Natural killer cell (primary cell): ENCODE measurements around the gene MAP3K15. TPM values are rescaled to one million over a fixed set of nuclear protein-coding genes. Genes with fewer than 3 reads are reported as not detected.

ENCODE experiments used
- ATAC-seq, 3 donors: fragments of 150-1000 bp in 2 of 3; fragments of 200-7000 bp in 1 of 3; cut with Tn5 transposase; 1 replicate in 1 of 3; 2 replicates in 2 of 3; pipeline ENCODE4 v1.10.0; 2021; ENCODE audit warnings: mild to moderate bottlenecking in 2 of 3, moderate library complexity in 2 of 3
- DNase-seq, 2 donors: peaks; one replicate each; pipeline versions ENCODE4 v3.0.0 to v3.0.0-alpha.2; 2013 to 2021; ENCODE audit warnings: mixed read lengths in 1 of 2
- H3K27ac ChIP-seq: one replicate; pipeline ENCODE4 v1.5.1; 2013; ENCODE audit warnings: mild to moderate bottlenecking, low read length
- H3K27me3 ChIP-seq: one replicate; pipeline ENCODE4 v1.6.1; 2013; ENCODE audit warnings: low read length; ENCODE audit not compliant: control insufficient read depth, insufficient read depth
- H3K36me3 ChIP-seq: one replicate; pipeline ENCODE4 v1.6.1; 2013; ENCODE audit warnings: low read length; ENCODE audit not compliant: control insufficient read depth, insufficient read depth
- H3K4me1 ChIP-seq: one replicate; pipeline ENCODE4 v1.6.1; 2013; ENCODE audit warnings: low read length; ENCODE audit not compliant: control insufficient read depth, insufficient read depth
- H3K4me3 ChIP-seq: one replicate; pipeline ENCODE4 v1.5.1; 2013; ENCODE audit warnings: low read length
- H3K9me3 ChIP-seq: one replicate; pipeline ENCODE4 v1.6.1; 2013; ENCODE audit warnings: low read length; ENCODE audit not compliant: control insufficient read depth, insufficient read depth
- H3K27ac Mint-ChIP-seq, 2 donors: one replicate each; pipeline ENCODE4 v1.8.0; 2022; ENCODE audit warnings: mild to moderate bottlenecking in 2 of 2, mixed read lengths in 2 of 2, moderate library complexity in 1 of 2
- H3K27me3 Mint-ChIP-seq, 2 donors: one replicate each; pipeline ENCODE4 v1.8.0; 2022; ENCODE audit warnings: low read depth in 2 of 2, mixed read lengths in 2 of 2
- H3K36me3 Mint-ChIP-seq: one replicate; pipeline ENCODE4 v1.8.0; 2022; ENCODE audit warnings: mixed read lengths
- H3K4me1 Mint-ChIP-seq, 2 donors: one replicate each; pipeline ENCODE4 v1.8.0; 2022; ENCODE audit warnings: mixed read lengths in 2 of 2
- H3K4me3 Mint-ChIP-seq: one replicate; pipeline ENCODE4 v1.8.0; 2022; ENCODE audit warnings: mild to moderate bottlenecking, moderate library complexity, mixed read lengths
- H3K9me3 Mint-ChIP-seq, 2 donors: one replicate each; pipeline ENCODE4 v1.8.0; 2022; ENCODE audit warnings: mixed read lengths in 2 of 2
- WGBS: methylation state at CpG from one replicate; pipeline ENCODE4 v1.1.7; 2013; ENCODE audit warnings: missing lambda C conversion rate; ENCODE audit not compliant: insufficient coverage; 5-methylcytosine and 5-hydroxymethylcytosine counted together
- intact Hi-C: fragments of 100-400 bp; cut with micrococcal nuclease; formaldehyde crosslinking; loops from one replicate; pipeline ENCODE4 v1.14.2; 2022
- total RNA-seq, 4 donors: library from RNA; stranded (reverse); fragments of 120-200 nt in 1 of 4; gene quantifications; one replicate each; pipeline versions ENCODE4 v1.2.3 to v1.2.4, GENCODE V29; 2013 to 2022
- TF ChIP-seq, protein P1 (sequence below): fragments of 200-600 bp; IDR thresholded peaks from one replicate; pipeline ENCODE4 v1.8.0; 2022; ENCODE audit warnings: antibody characterized with exemption

Gene MAP3K15
- total RNA-seq, 3 donors from 2014 or later (not counting 1 experiment from before 2014, with no cell fraction given) = 0.18 TPM; not detected in 2

DNA sequence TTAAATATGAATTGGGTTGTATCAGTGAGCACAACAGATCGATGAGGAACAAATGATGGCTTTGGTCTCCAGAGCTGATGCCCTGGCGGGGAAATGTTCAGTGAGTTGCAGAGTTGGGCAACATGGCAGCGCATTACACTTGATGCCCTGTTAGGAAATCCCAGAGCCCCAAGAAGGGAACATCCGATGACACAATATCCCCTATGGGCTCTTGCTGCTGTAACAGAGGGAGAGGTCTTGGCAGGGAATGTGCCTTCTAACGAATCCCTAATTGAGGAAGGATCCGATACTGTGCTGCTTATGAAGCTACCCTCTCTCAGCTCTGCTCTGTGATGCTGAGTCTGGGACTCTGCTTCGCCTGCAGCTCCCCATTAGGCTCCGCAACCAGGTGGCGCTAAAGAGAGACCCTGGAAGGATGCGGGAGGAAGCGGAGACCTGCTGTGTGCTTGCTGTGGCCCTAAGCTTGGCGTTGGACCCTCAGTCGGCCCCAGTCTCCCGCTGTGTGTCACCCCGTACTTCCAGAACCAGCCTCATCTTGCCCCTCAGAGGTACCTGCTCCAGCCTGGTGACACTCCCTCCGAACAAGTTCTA lies 132.7 kb downstream of the MAP3K15 start:
- peak; percentile 69 to 88 (median 77) for ATAC-seq
- Mint-ChIP-seq H3K27me3 (peaks cover 0 to 11% of the 10 kb centered on the region in 2 donors), H3K4me3 (no peak overlapping the region), H3K9me3 (no peaks in the 10 kb centered on the region), H3K36me3 (no peaks in the 10 kb centered on the region), H3K27ac (no peak overlapping the region), H3K4me1 (no peaks in the 10 kb centered on the region)
- no peaks in the 10 kb centered on the region for H3K4me1 ChIP-seq
- TF ChIP-seq, protein P1, sequence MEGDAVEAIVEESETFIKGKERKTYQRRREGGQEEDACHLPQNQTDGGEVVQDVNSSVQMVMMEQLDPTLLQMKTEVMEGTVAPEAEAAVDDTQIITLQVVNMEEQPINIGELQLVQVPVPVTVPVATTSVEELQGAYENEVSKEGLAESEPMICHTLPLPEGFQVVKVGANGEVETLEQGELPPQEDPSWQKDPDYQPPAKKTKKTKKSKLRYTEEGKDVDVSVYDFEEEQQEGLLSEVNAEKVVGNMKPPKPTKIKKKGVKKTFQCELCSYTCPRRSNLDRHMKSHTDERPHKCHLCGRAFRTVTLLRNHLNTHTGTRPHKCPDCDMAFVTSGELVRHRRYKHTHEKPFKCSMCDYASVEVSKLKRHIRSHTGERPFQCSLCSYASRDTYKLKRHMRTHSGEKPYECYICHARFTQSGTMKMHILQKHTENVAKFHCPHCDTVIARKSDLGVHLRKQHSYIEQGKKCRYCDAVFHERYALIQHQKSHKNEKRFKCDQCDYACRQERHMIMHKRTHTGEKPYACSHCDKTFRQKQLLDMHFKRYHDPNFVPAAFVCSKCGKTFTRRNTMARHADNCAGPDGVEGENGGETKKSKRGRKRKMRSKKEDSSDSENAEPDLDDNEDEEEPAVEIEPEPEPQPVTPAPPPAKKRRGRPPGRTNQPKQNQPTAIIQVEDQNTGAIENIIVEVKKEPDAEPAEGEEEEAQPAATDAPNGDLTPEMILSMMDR = peak; percentile 47
- no peak overlapping the region for H3K4me3 ChIP-seq
- intact Hi-C loops = no loop called here
- DNase-seq = peak; percentile 17 to 66
- H3K36me3 ChIP-seq = no peaks in the 10 kb centered on the region
- no peak overlapping the region for H3K27ac ChIP-seq
- no peaks in the 10 kb centered on the region for H3K27me3 ChIP-seq
- H3K9me3 ChIP-seq = no peaks in the 10 kb centered on the region
- 36% methylated on average over 15 of the region's 16 CpGs for WGBS

DNA sequence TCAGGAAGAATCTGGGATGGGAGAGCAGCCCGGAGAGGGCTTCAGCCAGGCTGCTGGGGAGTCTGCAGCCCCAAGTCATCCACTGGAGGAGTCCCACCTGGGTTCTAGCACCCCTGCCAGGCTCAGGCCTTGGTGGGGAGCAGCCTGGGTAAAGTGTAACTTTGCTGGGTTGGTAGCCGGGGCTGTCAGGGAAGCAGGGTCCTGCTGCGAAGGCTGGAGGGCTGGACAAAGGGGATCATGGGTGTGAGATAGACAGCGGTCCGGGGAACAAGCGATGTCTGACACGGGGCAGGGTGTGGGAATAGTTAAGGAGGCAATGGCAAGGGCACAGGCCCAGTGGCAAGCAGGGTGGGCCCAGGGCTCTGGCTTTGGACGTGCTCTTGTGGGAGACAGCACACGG lies 134.0 kb downstream of the MAP3K15 start:
- no peak for ATAC-seq
- H3K27ac Mint-ChIP-seq = no peak overlapping the region
- no peak for DNase-seq
- Histone ChIP-seq H3K9me3 (no peaks in the 10 kb centered on the region), H3K27ac (no peak overlapping the region), H3K36me3 (no peaks in the 10 kb centered on the region), H3K4me1 (no peaks in the 10 kb centered on the region), H3K4me3 (no peak overlapping the region), H3K27me3 (no peaks in the 10 kb centered on the region)
- no peak overlapping the region for H3K4me3 Mint-ChIP-seq
- 93% methylated on average over 9 of the region's 9 CpGs for WGBS
- TF ChIP-seq, protein P1 = no peak
- no peaks in the 10 kb centered on the region for H3K4me1 Mint-ChIP-seq
- no peaks in the 10 kb centered on the region for H3K9me3 Mint-ChIP-seq
- H3K27me3 Mint-ChIP-seq = peaks cover 0 to 11% of the 10 kb centered on the region in 2 donors
- H3K36me3 Mint-ChIP-seq = no peaks in the 10 kb centered on the region
- intact Hi-C loops = no loop called here

DNA sequence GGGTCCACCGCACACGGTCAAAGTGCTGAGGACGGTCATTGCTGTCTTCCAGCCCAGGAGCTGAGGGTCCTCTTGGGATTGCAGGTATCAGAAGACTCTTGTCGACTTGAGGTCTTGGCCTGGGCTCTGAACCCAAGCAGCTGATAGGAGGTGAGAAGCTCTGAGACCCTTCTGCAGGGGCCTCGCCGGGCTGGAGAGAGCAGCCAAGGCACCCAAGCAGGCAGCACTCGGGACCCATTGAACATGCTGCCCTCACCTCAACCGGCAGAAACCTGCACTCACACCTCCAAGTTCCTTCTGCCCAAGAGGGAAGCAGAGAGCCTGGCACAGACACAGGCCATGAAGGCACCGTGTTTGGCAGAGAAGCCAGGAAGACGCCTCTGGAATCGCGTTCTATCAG lies 137.5 kb downstream of the MAP3K15 start:
- intact Hi-C loops = loop anchor here (10.0 kb wide), 1 partner anchor 157 kb away; no protein-coding TSS in a partner anchor
- peaks cover 7% of the 10 kb centered on the region for H3K4me1 ChIP-seq
- H3K36me3 Mint-ChIP-seq = no peaks in the 10 kb centered on the region
- TF ChIP-seq, protein P1 = no peak
- DNase-seq (no peak), ATAC-seq (no peak)
- H3K27ac Mint-ChIP-seq = no peak overlapping the region
- H3K4me3 ChIP-seq = no peak overlapping the region
- peaks cover 0 to under 1% of the 10 kb centered on the region in 2 donors for H3K4me1 Mint-ChIP-seq
- H3K4me3 Mint-ChIP-seq = no peak overlapping the region
- H3K9me3 ChIP-seq = no peaks in the 10 kb centered on the region
- no peaks in the 10 kb centered on the region for H3K36me3 ChIP-seq
- no peaks in the 10 kb centered on the region for H3K9me3 Mint-ChIP-seq
- no peaks in the 10 kb centered on the region for H3K27me3 ChIP-seq
- H3K27ac ChIP-seq = no peak overlapping the region
- H3K27me3 Mint-ChIP-seq = peaks cover 0 to 8% of the 10 kb centered on the region in 2 donors
- WGBS = 94% methylated on average over 10 of the region's 12 CpGs

DNA sequence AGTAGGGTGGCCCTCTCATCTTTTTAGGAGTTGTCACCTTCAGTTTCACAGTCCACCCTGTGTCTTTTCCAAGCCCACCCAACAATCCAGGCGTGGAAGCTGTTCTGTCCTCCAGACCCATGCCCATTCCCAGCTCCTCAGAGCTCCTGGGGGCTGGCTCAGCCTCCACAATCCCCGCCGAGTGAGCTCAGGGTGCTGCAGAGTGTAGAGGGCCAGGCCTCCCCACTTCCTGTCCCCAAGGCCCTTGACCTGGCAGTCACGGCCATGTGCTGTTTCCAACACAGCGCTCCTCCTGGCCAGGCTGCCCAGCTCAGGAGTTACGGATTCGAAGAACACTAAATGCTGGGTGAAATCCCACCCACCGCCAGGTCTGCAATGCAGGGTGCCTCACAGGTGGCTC lies 139.8 kb downstream of the MAP3K15 start:
- Histone ChIP-seq H3K4me3 (no peak overlapping the region), H3K36me3 (no peaks in the 10 kb centered on the region), H3K27me3 (no peaks in the 10 kb centered on the region), H3K9me3 (no peaks in the 10 kb centered on the region), H3K27ac (no peak overlapping the region), H3K4me1 (peaks cover 14% of the 10 kb centered on the region)
- TF ChIP-seq, protein P1 = no peak
- Mint-ChIP-seq H3K27me3 (no peaks in the 10 kb centered on the region), H3K36me3 (no peaks in the 10 kb centered on the region), H3K4me1 (peaks cover 7 to 9% of the 10 kb centered on the region in 2 donors), H3K9me3 (no peaks in the 10 kb centered on the region), H3K4me3 (no peak overlapping the region), H3K27ac (no peak overlapping the region)
- DNase-seq (no peak), ATAC-seq (no peak)
- WGBS = 83% methylated on average over 8 of the region's 8 CpGs
- intact Hi-C loops = loop anchor here (10.0 kb wide), 1 partner anchor 159 kb away; no protein-coding TSS in a partner anchor
